ENCODE data around the gene LELP1.

The LELP1 gene

DNA sequence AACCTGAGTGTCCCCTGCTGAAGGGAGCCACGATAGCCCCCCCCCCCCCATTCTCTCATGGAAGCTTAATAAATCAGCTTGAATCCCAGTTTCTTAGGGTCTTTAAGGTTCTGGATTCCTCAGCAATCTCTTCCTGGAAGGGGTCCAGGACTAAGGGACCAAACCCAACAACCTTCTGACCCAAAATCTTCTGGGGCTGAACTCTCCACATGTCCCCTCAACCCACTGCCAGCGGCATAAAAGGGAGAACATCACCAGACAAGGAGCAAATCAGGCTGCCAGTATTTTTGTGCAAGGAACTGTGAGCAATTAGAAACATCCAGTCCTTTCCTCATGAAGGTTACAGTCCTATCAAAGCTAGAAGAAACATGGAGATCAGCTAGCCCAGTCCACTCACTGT, 43.6 kb downstream of the LELP1 start:
- no peaks in the 10 kb centered on the region for H3K36me3 ChIP-seq
- no peak for DNase-seq
- H3K4me3 ChIP-seq (ENCODE audit: low read depth, low read length), result no peak overlapping the region

DNA sequence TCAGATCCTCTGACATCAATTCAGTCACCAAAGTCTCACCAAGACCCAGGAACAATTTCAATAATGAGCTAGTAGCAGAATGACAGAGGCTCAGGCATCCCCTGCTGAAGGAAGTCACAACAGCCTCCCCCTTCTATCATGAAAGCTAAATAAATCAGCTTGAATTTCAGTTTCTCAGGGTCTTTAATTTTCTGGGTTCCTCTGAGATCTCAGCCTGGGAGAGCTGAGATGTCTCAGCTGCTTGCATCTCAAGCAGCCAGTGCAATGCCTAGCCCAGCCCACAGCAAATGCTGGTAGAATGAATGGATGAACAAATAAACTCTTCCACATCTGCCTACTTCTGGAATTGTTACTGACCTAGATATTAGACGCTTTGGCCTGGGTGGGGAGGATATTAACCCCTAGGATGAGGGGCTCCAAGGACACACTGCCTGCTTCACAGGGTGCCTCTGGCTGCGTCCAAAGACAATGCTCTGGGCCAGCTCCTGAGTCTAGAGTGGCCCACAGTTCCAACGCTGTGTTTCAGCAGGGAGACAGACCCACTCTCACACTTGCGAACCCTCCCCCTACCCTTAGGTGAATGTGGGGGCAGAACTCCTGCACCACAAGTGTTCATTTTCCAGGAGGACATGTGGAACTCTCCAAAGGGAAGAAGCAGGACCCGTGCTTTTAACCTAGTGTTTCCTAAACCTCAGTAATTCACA, 45.1 kb downstream of the LELP1 start:
- TF ChIP-seq, protein P1, sequence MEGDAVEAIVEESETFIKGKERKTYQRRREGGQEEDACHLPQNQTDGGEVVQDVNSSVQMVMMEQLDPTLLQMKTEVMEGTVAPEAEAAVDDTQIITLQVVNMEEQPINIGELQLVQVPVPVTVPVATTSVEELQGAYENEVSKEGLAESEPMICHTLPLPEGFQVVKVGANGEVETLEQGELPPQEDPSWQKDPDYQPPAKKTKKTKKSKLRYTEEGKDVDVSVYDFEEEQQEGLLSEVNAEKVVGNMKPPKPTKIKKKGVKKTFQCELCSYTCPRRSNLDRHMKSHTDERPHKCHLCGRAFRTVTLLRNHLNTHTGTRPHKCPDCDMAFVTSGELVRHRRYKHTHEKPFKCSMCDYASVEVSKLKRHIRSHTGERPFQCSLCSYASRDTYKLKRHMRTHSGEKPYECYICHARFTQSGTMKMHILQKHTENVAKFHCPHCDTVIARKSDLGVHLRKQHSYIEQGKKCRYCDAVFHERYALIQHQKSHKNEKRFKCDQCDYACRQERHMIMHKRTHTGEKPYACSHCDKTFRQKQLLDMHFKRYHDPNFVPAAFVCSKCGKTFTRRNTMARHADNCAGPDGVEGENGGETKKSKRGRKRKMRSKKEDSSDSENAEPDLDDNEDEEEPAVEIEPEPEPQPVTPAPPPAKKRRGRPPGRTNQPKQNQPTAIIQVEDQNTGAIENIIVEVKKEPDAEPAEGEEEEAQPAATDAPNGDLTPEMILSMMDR (IDR thresholded peaks at IDR 0.05; ENCODE audit: low read depth, low read length), result no peak
- Histone ChIP-seq H3K9me3 (no peaks in the 10 kb centered on the region), H3K4me3 (ENCODE audit: low read depth, low read length) (no peak overlapping the region), H3K4me1 (no peaks in the 10 kb centered on the region), H3K36me3 (no peaks in the 10 kb centered on the region), H3K27me3 (no peaks in the 10 kb centered on the region; the same call in 1 of the 2 replicates)
- DNase-seq, result no peak

More for the DNA sequence above, 43.6 kb downstream of the LELP1 start:
- Histone ChIP-seq H3K4me1 (no peaks in the 10 kb centered on the region), H3K27me3 (no peaks in the 10 kb centered on the region; the same call in 1 of the 2 replicates), H3K9me3 (no peaks in the 10 kb centered on the region)
- TF ChIP-seq, protein P1 (IDR thresholded peaks at IDR 0.05; ENCODE audit: low read depth, low read length), result no peak

DNA sequence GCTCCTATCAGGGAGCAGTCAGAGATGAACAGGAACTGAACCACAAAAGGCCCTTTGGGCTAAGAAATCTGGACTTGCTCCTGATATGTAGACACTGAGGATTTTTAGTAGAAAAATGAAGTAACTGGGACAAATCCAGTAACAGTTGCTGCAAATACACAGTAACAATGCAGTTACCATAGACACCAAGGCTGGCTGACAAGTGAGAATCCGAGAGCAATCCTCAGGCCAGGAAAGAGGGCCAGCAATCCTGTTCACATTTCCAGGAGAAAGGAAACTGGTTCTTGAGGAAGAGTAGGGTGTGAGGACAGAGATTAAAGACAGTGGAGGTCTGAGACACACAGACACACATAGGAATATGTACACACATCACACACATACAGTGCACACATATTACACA, 46.9 kb downstream of the LELP1 start:
- no peak for DNase-seq
- no peak overlapping the region for H3K4me3 ChIP-seq (ENCODE audit: low read depth, low read length)
- no peaks in the 10 kb centered on the region; the same call in 1 of the 2 replicates for H3K27me3 ChIP-seq
- H3K9me3 ChIP-seq, result no peaks in the 10 kb centered on the region
- no peaks in the 10 kb centered on the region for H3K4me1 ChIP-seq
- TF ChIP-seq, protein P1 (IDR thresholded peaks at IDR 0.05; ENCODE audit: low read depth, low read length), result no peak
- no peaks in the 10 kb centered on the region for H3K36me3 ChIP-seq

DNA sequence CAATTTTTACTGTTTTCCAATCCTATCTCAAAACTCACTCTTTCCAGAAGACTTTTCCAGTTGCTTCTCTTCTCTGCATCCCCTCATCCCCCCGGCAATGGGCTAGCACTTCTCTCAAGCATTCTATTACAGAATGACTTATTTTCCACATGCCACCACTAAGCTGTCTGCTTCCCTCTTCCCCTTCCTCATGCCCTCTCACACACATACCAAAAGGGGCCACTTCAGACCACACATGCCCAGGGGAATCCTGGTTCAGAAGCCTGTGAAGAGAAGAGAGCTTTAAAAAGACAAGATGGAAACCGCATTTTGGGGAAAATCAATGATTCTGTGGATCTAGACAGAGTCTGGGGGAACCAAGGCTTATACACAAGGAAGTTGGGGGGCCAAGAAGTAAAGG, 47.9 kb downstream of the LELP1 start:
- TF ChIP-seq, protein P1 (IDR thresholded peaks at IDR 0.05; ENCODE audit: low read depth, low read length), result no peak
- no peaks in the 10 kb centered on the region for H3K4me1 ChIP-seq
- H3K36me3 ChIP-seq, result no peaks in the 10 kb centered on the region
- H3K4me3 ChIP-seq (ENCODE audit: low read depth, low read length), result no peak overlapping the region
- no peaks in the 10 kb centered on the region for H3K9me3 ChIP-seq
- H3K27me3 ChIP-seq, result no peaks in the 10 kb centered on the region; the same call in 1 of the 2 replicates
- DNase-seq, result no peak

DNA sequence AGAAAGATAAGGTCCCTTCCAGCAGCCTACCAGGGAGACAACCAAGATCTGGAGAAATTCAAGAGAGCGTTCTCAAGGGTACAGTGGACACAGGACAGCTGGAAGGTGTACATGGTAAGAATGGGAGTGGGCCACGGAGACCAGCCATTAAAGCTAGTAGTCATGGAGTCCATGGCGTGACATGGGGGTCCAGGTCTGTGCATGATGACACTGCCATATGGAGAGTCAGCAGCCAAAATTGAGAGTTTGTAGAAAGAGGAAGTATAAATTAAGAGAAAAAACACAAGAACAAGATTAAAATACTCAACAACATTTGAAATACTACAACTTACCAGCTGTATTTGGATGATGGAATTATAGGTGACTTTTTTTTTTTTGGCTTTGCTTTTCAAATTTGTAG, 48.3 kb downstream of the LELP1 start:
- H3K4me3 ChIP-seq (ENCODE audit: low read depth, low read length), result no peak overlapping the region
- no peaks in the 10 kb centered on the region; the same call in 1 of the 2 replicates for H3K27me3 ChIP-seq
- DNase-seq, result no peak
- no peaks in the 10 kb centered on the region for H3K9me3 ChIP-seq
- no peaks in the 10 kb centered on the region for H3K36me3 ChIP-seq
- TF ChIP-seq, protein P1 (IDR thresholded peaks at IDR 0.05; ENCODE audit: low read depth, low read length), result no peak
- no peaks in the 10 kb centered on the region for H3K4me1 ChIP-seq

DNA sequence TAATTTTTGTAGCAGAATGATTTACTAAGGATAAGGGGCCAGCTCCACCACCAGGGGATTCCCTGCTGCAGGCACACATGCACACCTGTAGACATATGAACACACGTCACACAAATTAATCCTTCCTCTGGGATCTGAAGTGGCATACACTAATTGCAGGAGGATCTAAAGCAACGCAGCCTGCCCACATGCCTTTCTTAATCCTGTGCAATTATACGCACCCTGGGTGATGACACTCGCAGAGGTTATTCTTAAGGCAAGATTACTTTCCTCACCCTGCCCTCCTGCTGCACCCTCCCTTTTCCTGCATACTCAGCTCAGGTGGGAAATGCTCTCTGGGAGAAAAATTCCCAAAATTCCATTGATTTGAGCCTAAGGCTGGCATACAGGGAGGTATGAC, 48.8 kb downstream of the LELP1 start:
- H3K4me1 ChIP-seq, result no peaks in the 10 kb centered on the region
- no peaks in the 10 kb centered on the region; the same call in 1 of the 2 replicates for H3K27me3 ChIP-seq
- H3K36me3 ChIP-seq, result no peaks in the 10 kb centered on the region
- H3K9me3 ChIP-seq, result no peaks in the 10 kb centered on the region
- no peak for DNase-seq
- TF ChIP-seq, protein P1 (IDR thresholded peaks at IDR 0.05; ENCODE audit: low read depth, low read length), result no peak
- no peak overlapping the region for H3K4me3 ChIP-seq (ENCODE audit: low read depth, low read length)

Measured in BE2C (cell line).